ENCODE results near the gene PTPN14. TPM values are rescaled to one million over a fixed set of nuclear protein-coding genes. Genes with fewer than 3 reads are reported as not detected.

Gene PTPN14
- total and polyA plus RNA-seq, 2 of the 4 experiments (the other 2 are of a cell fraction), result 21.5 to 31.7 TPM

DNA sequence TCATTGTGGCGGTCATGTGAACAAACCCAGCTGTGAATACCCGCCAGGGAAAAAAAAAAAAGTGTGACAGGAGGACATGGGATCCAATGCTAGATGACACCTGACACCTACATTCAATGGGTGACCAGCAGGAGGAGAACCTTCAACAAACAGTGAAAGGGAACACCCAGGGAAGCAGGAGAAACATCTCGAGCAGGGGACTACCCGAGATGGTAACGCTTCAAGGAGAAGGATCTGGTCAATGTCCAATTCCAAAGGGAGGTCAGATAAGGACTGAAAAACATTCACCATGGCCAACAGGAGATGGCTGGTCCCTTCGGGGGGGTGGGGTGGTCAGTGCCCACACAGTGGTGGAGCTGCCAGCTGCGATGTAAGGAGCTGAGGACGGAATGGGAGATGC is 46.3 kb downstream of the PTPN14 start:
- Histone ChIP-seq H2BK15ac (ENCODE audit: low read depth, low read length) (no peak overlapping the region), H3K27me3 (ENCODE audit: control insufficient read depth, insufficient read depth, low read length) (no peaks in the 10 kb centered on the region), H3K4me2 (ENCODE audit: low read depth, low read length) (no peak overlapping the region), H3K4me1 (ENCODE audit: control insufficient read depth, insufficient read depth, low read length) (peaks cover 14% of the 10 kb centered on the region), H2BK5ac (ENCODE audit: low read depth, low read length, poor library complexity, severe bottlenecking) (no peak overlapping the region), H3K18ac (ENCODE audit: low read depth, low read length) (no peak overlapping the region), H2BK20ac (ENCODE audit: low read depth, low read length) (no peak overlapping the region), H2AK5ac (ENCODE audit: low read depth, low read length) (no peak overlapping the region), H3K79me1 (ENCODE audit: low read depth in 1 of 2, low read length in 2 of 2) (peaks cover 38 to 80% of the 10 kb centered on the region in 2 experiments), H4K91ac (ENCODE audit: insufficient read depth, low read depth, low read length) (no peak overlapping the region), H2BK120ac (ENCODE audit: low read depth, low read length) (no peak overlapping the region), H4K20me1 (ENCODE audit: insufficient read depth, low read length) (peaks cover 64% of the 10 kb centered on the region), H4K8ac (ENCODE audit: low read depth in 2 of 2, low read length in 2 of 2) (no peak overlapping the region), H3K9me1 (ENCODE audit: insufficient read depth, low read length) (peaks cover 6% of the 10 kb centered on the region), H2AK9ac (replicated peaks; ENCODE audit: low read depth, low read length, poor library complexity) (no peak overlapping the region), H3K36me3 (ENCODE audit: control insufficient read depth, insufficient read depth, low read length) (peaks cover 12% of the 10 kb centered on the region), H3K56ac (ENCODE audit: extremely low read depth, insufficient read depth, low read length) (no peak overlapping the region), H3K4ac (ENCODE audit: low read depth, low read length) (no peak overlapping the region), H3K27ac (ENCODE audit: insufficient read depth, low read length) (no peak overlapping the region), H3K9me3 (ENCODE audit: control insufficient read depth, insufficient read depth, low read length) (no peaks in the 10 kb centered on the region), H3K9ac (ENCODE audit: low read depth, low read length) (no peak overlapping the region), H3K23ac (ENCODE audit: low read depth, low read length) (no peak overlapping the region), H2AFZ (replicated peaks; ENCODE audit: low read length, poor library complexity) (no peak overlapping the region), H3K4me3 (ENCODE audit: insufficient read depth, low read depth, low read length) (no peak overlapping the region), H4K5ac (ENCODE audit: low read depth, low read length) (no peak overlapping the region), H3K14ac (replicated peaks; ENCODE audit: low read depth, low read length) (no peak overlapping the region)
- dilution Hi-C loops (cut with HindIII; ENCODE audit: low sequenced_read_pairs, unreplicated experiment) (no loop called here), intact Hi-C loops (cut with micrococcal nuclease) (no loop called here), in situ Hi-C loops (cut with MboI; ENCODE audit: low sequenced_read_pairs) (no loop called here)
- ChIA-PET CTCF (no interaction called here), POLR2A (ENCODE audit: unreplicated experiment) (no interaction called here)
- TF ChIP-seq CEBPB (IDR thresholded peaks at IDR 0.05; ENCODE audit: low read depth, low read length) (no peak), MAFK (IDR thresholded peaks at IDR 0.05; ENCODE audit: low read depth, low read length) (no peak), CHD1 (IDR thresholded peaks at IDR 0.05; ENCODE audit: low read depth, low read length) (no peak), RFX5 (IDR thresholded peaks at IDR 0.05; ENCODE audit: low read depth, low read length) (no peak), RAD21 (IDR thresholded peaks at IDR 0.05; ENCODE audit: low read length) (no peak), SMC3 (IDR thresholded peaks at IDR 0.05; ENCODE audit: low read depth, low read length) (no peak), ELK1 (IDR thresholded peaks at IDR 0.05; ENCODE audit: borderline replicate concordance, low read depth, low read length) (no peak), MAZ (IDR thresholded peaks at IDR 0.05; ENCODE audit: borderline replicate concordance, low read depth, low read length) (no peak), FOS (IDR thresholded peaks at IDR 0.05; ENCODE audit: low read depth, low read length) (no peak), NFE2L2 (IDR thresholded peaks at IDR 0.05; ENCODE audit: low read depth, low read length) (no peak), BHLHE40 (IDR thresholded peaks at IDR 0.05; ENCODE audit: low read depth, low read length) (no peak), MXI1 (IDR thresholded peaks at IDR 0.05; ENCODE audit: borderline replicate concordance, low read depth, low read length) (no peak), RCOR1 (IDR thresholded peaks at IDR 0.05; ENCODE audit: insufficient replicate concordance, low read length) (no peak)
- TF ChIP-seq, protein P1, sequence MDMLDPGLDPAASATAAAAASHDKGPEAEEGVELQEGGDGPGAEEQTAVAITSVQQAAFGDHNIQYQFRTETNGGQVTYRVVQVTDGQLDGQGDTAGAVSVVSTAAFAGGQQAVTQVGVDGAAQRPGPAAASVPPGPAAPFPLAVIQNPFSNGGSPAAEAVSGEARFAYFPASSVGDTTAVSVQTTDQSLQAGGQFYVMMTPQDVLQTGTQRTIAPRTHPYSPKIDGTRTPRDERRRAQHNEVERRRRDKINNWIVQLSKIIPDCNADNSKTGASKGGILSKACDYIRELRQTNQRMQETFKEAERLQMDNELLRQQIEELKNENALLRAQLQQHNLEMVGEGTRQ (IDR thresholded peaks at IDR 0.05; ENCODE audit: low read depth, low read length), result no peak
- TF ChIP-seq, protein P2, sequence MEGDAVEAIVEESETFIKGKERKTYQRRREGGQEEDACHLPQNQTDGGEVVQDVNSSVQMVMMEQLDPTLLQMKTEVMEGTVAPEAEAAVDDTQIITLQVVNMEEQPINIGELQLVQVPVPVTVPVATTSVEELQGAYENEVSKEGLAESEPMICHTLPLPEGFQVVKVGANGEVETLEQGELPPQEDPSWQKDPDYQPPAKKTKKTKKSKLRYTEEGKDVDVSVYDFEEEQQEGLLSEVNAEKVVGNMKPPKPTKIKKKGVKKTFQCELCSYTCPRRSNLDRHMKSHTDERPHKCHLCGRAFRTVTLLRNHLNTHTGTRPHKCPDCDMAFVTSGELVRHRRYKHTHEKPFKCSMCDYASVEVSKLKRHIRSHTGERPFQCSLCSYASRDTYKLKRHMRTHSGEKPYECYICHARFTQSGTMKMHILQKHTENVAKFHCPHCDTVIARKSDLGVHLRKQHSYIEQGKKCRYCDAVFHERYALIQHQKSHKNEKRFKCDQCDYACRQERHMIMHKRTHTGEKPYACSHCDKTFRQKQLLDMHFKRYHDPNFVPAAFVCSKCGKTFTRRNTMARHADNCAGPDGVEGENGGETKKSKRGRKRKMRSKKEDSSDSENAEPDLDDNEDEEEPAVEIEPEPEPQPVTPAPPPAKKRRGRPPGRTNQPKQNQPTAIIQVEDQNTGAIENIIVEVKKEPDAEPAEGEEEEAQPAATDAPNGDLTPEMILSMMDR (conservative IDR thresholded peaks at IDR 0.05; ENCODE audit: low read depth, low read length), result no peak
- DNase-seq, result no peak
- BruUV-seq (replicated peaks), result no TSS peak
- WGBS, 2 experiments (ENCODE audit: extremely low coverage in 2 of 2, insufficient read length in 1 of 2), result 100% methylated on average over 3 of the region's 8 CpGs; no CpG with 5 or more reads in 1 of the 2 experiments
- no peak for ATAC-seq (ENCODE audit: low read depth)

All from IMR-90 (cell line).